Heart right ventricle (tissue), 16 donors: ENCODE data around the gene UBE3B. TPM values are rescaled to one million over a fixed set of nuclear protein-coding genes. Genes with fewer than 3 reads are reported as not detected.

Experiments
- ATAC-seq, 8 donors: fragments of 200-7000 bp; cut with Tn5 transposase; one replicate each; pipeline ENCODE4 v1.9.1; 2020; ENCODE audit warnings: mild to moderate bottlenecking in 8 of 8, moderate library complexity in 8 of 8, moderate number of reproducible peaks in 1 of 8
- DNase-seq, 2 donors: peaks; one replicate each; pipeline ENCODE4 v3.0.0-alpha.2; 2020
- H3K27ac ChIP-seq, 10 donors: fragments of 200-600 bp; sonication (generic) in 2 of 10; one replicate each; pipeline versions ENCODE4 v1.5.0 to v1.8.0; 2020 to 2022; ENCODE audit warnings: mild to moderate bottlenecking in 3 of 10
- H3K27me3 ChIP-seq, 7 donors: fragments of 200-600 bp; one replicate each; pipeline ENCODE4 v1.8.0; 2021 to 2022; ENCODE audit warnings: mild to moderate bottlenecking in 2 of 7
- H3K36me3 ChIP-seq, 9 donors: fragments of 200-600 bp; sonication (generic) in 1 of 9; one replicate each; pipeline versions ENCODE4 v1.5.0 to v1.8.0; 2020 to 2022; ENCODE audit warnings: mild to moderate bottlenecking in 2 of 9
- H3K4me1 ChIP-seq, 9 donors: fragments of 200-600 bp; sonication (generic) in 1 of 9; one replicate each; pipeline versions ENCODE4 v1.5.0 to v1.8.0; 2020 to 2022; ENCODE audit warnings: mild to moderate bottlenecking in 4 of 9
- H3K4me3 ChIP-seq, 10 donors: fragments of 200-600 bp; sonication (generic) in 2 of 10; one replicate each; pipeline versions ENCODE4 v1.5.0 to v1.8.0; 2020 to 2022; ENCODE audit warnings: mild to moderate bottlenecking in 7 of 10, moderate library complexity in 2 of 10
- H3K9me3 ChIP-seq, 11 donors: fragments of 200-600 bp in 10 of 11; sonication (generic) in 2 of 11; one replicate each; pipeline versions ENCODE4 v1.5.0 to v1.8.0; 2013 to 2022; ENCODE audit warnings: mild to moderate bottlenecking in 2 of 11, control low read depth in 1 of 11, moderate library complexity in 1 of 11
- CTCF ChIP-seq, 9 donors: fragments of 200-600 bp; sonication (generic) in 2 of 9; IDR thresholded peaks; one replicate each; pipeline versions ENCODE4 v1.5.0 to v1.8.0; 2021 to 2022; ENCODE audit warnings: antibody characterized with exemption in 9 of 9, mild to moderate bottlenecking in 5 of 9, moderate library complexity in 1 of 9
- WGBS, 2 donors: extraction: QIAGEN DNeasy Blood & Tissue Kit; methylation state at CpG; one replicate each; pipeline ENCODE4 v1.1.7; 2013; ENCODE audit warnings: inconsistent platforms in 1 of 2; 5-methylcytosine and 5-hydroxymethylcytosine counted together
- intact Hi-C, 10 donors: fragments of 100-400 bp; cut with DNase I; formaldehyde crosslinking; loops; one replicate each; pipeline versions ENCODE4 v1.11.1 to v1.14.2; 2022
- polyA plus RNA-seq, 2 donors: library from polyadenylated mRNA; stranded (reverse); fragments of 200-250 nt; gene quantifications; one replicate each; pipeline ENCODE4 v1.2.3, GENCODE V29; 2013
- total RNA-seq, 10 donors: library from RNA; stranded (reverse); fragmentation: NEBNext Ultra II Directional in 3 of 10; extraction: Animal tissue kit (Norgen Biotek cat#: 25700) in 3 of 10; gene quantifications; one replicate each; pipeline versions ENCODE4 v1.2.1 to v1.2.4, GENCODE V29; 2021 to 2023
- donor health status: Arrhythmogenic right ventricular cardiomyopathy.
- donor health status: ischemic (EF 13 %, LVEDD 7.1; RV severe dilation, severe dysfunction).
- donor health status: healthy with polysubstance abuse.
- donor health status: DM: no; HTN: yes; CAD: no.
- donor health status: DM: no; HTN: no; CAD: no.
- donor health status: ischemic (EF 25% LVEDD 6.9; RV normal size, moderate dysfunction).
- donor health status: ischemic (EF 25% LVEDD 5.7; RV mildly dilated, moderate dysfunction).
- donor health status: healthy.
- donor health status: DM: yes; HTN: yes; CAD: no.
- donor health status: Ischemic cardiomyopathy.
- donor health status: ischemic (EF 35%, LVEDD 5.7; RV mildly dilated, moderate dysfunction).
- donor health status: nonischemic (EF 11% LVEDD 7.7; RV severe dilation, severe dysfunction).
- donor health status: DM: yes; HTN: yes; CAD: no.
- donor health status: PGD.
- donor health status: ischemic (EF 29% LVEDD 5.4; RV normal size, mild dysfunction).
- donor health status: nonischemic (EF 23%, LVEDD 6.1; RV moderate dilation, normal function).

Gene UBE3B
- total and polyA plus RNA-seq, 12 donors, result 13.7 to 58.8 (median 55.5) TPM

DNA sequence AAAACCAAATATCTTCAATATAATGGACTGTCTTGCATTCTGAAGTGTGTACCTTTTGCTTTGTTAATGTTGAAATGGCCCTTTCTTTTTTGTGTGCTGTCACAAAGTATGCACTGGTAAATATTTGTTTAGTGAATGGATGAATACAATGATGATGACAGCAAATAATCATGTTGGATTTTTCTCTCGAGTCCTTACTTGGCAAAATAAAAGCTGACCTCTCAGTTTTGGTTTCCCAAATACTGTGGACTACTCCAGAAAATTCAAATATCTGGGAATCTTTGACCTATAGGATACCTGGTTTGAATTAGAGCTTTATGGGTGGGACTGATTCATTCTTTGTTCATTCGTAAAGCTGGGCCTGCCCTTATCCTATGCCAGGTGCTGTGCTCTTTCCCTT is 5.5 kb downstream of the UBE3B start:
- H3K9me3 ChIP-seq, result no peaks in the 10 kb centered on the region
- no peak for TF ChIP-seq CTCF (IDR thresholded peaks at IDR 0.05)

GRCh38 chr12:109483346-109483745 is 5.9 kb downstream of the UBE3B start:
- WGBS, 2 donors, result 87 to 91% methylated on average over 11 of the region's 11 CpGs
- no peak for TF ChIP-seq CTCF (IDR thresholded peaks at IDR 0.05)
- H3K27me3 ChIP-seq, result no peaks in the 10 kb centered on the region
- no peak overlapping the region for H3K4me3 ChIP-seq
- no peaks in the 10 kb centered on the region for H3K9me3 ChIP-seq
- ATAC-seq (no peak), DNase-seq (no peak)
- intact Hi-C loops, result no loop called here
- H3K36me3 ChIP-seq, result peaks cover 6 to 68% (median 44%) of the 10 kb centered on the region in 9 donors
- no peak overlapping the region for H3K27ac ChIP-seq
- peaks cover 2 to 18% (median 13%) of the 10 kb centered on the region in 9 donors for H3K4me1 ChIP-seq

More for the DNA sequence above, 5.5 kb downstream of the UBE3B start:
- Histone ChIP-seq H3K4me3 (no peak overlapping the region), H3K27ac (no peak overlapping the region), H3K27me3 (no peaks in the 10 kb centered on the region), H3K36me3 (peaks cover 6 to 63% (median 39%) of the 10 kb centered on the region in 9 donors), H3K4me1 (peaks cover 4 to 20% (median 18%) of the 10 kb centered on the region in 9 donors)
- 82% methylated on average over 2 of the region's 2 CpGs for WGBS, 2 donors
- DNase-seq, result no peak
- intact Hi-C loops, result no loop called here
- no peak for ATAC-seq

GRCh38 chr12:109485201-109485600 is 7.8 kb downstream of the UBE3B start:
- DNase-seq, result no peak
- no peak for ATAC-seq
- Histone ChIP-seq H3K4me1 (no peaks in the 10 kb centered on the region), H3K27me3 (no peaks in the 10 kb centered on the region), H3K27ac (no peak overlapping the region), H3K36me3 (peaks cover 6 to 86% (median 61%) of the 10 kb centered on the region in 9 donors), H3K9me3 (no peaks in the 10 kb centered on the region), H3K4me3 (no peak overlapping the region)
- WGBS, 2 donors, result 82 to 97% methylated on average over 4 of the region's 4 CpGs
- intact Hi-C loops, result no loop called here
- no peak for TF ChIP-seq CTCF (IDR thresholded peaks at IDR 0.05)

GRCh38 chr12:109487181-109488050 is 10.0 kb downstream of the UBE3B start:
- Histone ChIP-seq H3K27ac (no peak overlapping the region), H3K9me3 (no peaks in the 10 kb centered on the region), H3K36me3 (peaks cover 6 to 100% (median 79%) of the 10 kb centered on the region in 9 donors), H3K4me1 (no peaks in the 10 kb centered on the region), H3K4me3 (no peak overlapping the region), H3K27me3 (no peaks in the 10 kb centered on the region)
- no peak for TF ChIP-seq CTCF (IDR thresholded peaks at IDR 0.05)
- ATAC-seq (no peak), DNase-seq (no peak)
- intact Hi-C loops, result no loop called here
- 96 to 97% methylated on average over 9 of the region's 9 CpGs for WGBS, 2 donors
